Fibroblast of skin of right quadriceps (primary cell): ENCODE results near the gene WWC1.
A peak's percentile ranks its signal among the peaks of the same experiment; 100 is the strongest.
"Not testable (repeated sequence)": the region's sequence is repeated elsewhere in the genome, so short reads cannot be mapped to it uniquely, and the experiment has no call there.

Experiments
- DNase-seq: peaks from one replicate; pipeline ENCODE4 v3.0.0-alpha.2; 2013

Gene WWC1

DNA sequence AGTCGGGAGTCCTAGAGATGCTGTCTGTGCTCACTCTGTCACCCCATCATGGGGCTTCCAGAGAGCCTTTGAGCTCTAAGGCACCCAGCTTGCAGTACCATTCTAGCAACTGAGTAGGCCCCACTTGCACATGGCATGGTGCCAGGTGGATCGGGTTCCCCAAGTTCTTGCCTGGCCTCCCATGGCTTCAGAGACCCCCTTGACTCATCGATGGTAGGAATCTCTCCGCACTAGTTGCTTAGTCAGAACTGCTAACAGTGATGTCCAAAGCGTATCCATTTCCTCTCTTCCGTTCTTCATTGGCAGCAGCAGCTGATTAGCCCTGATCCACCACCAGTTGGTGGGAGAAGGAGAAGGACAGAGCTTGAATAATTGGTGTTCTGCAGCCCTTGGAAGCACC lies 124.5 kb downstream of the WWC1 start:
- peak; percentile 21 for DNase-seq

DNA sequence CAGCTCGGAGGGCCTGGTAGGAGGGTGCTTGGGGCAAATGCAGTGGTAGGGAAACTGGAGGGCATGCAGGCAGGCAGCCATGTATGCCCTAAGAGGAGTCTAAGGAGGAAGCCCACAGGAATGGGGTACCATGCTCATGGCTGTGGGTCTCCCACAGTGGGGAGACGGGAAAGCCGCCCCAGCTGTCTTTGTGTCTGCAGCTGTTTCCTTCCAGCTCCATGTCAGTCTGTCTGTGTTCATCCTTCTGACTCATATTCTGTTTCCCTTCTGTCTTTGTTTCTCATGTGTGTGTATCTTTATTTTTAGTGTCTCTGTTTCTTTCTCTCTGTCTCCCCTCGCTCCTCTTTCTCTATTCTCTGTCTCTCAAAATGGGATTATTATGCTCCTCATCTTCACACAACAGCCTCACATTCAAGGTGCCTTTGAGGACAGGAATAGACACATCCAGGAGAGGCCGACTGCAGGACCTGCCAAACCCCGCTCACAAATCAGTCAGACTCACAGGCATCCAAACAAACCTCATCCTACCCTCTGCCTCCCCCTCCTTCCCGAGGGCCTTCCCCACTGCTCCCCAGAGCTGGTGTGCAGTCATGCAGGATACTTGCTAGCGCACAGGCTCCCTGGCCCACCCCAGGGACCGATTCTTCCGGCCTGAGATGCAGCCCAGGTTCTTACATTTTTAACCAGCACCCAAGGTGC lies 126.4 kb downstream of the WWC1 start:
- peak; percentile 37 for DNase-seq

- DNase-seq, result no peak
These were observed 129.0 kb downstream of the WWC1 start for GRCh38 chr5:168420461-168420860.

DNA sequence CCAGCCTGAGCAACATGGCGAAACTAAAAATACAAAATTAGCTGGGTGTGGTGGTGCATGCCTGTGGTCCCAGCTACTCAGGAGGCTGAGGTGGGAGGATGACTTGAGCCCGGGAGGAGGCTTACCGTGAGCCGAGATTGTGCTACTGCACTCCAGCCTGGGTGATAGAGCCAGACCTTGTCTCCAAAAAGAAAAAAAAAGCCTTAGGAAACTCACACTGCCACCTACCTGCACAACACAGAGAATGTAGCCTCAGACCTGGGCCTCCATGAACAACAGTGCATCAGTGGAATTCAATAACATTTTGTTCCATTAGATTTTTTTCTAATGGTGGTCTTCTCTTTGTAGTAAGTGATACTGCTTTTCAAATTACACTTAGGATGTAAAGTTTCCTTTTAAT lies 131.0 kb downstream of the WWC1 start:
- DNase-seq, result no peak

- no peak for DNase-seq
These were observed 132.0 kb downstream of the WWC1 start for GRCh38 chr5:168423478-168423877.

- no peak for DNase-seq
These were observed 132.5 kb downstream of the WWC1 start for GRCh38 chr5:168423971-168424370.

DNA sequence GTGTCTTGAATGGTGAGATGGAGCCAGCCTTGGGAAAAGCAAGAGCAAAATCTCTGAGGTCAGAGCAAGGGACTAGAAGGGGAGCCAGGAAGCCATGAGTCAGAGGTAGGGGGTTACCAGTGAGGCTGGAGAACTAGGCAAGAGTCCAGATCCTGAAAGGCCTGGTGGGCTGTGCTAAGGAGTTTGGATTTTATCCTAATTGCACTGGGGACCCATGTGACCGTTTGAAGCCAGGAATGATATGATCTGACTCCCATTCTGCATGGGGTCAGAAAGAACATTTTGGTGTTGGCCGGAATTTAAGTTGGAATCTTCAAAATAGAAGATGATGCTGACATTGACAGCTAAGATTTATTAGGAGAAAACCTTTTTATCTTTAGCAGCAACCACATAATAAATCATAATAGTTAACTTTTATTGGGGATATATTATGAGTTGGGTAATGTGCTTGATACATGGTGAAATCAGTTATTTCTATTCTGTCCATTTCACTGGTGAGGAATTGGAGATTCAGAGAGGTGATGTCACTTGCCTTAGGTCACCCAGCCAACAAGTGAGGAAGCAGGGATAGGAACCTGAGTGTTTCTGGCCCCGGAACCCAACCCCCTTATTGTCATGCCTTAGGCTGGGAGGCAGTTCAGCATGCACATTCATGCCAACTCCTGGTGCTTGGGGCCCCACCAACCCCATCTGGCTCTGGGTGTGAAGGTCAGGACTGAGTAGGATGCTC lies 133.3 kb downstream of the WWC1 start:
- DNase-seq, result peak; percentile 92

- DNase-seq, result no peak
These were observed 134.8 kb downstream of the WWC1 start for GRCh38 chr5:168426007-168426863.

- no peak for DNase-seq
These were observed 135.4 kb downstream of the WWC1 start for GRCh38 chr5:168426864-168427172.

DNA sequence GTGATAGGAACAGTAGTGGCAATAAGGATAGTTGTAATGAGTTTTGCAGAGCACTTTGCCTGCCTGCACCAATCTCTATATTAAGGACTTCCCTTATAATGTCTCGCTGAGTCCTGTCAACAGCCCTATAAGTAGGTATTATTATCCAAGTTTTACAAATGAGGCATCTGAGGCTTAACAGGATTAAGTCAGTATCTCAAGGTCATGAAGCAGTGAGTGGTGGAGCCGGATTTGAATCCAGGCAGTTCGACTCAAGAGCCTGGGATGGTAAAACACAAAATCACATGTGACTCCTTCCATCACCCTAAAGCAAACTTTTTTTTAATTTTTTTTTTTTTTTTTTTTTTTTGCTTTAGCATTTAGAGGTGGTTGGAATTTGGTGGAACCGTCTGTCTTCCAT lies 135.8 kb downstream of the WWC1 start:
- no peak for DNase-seq

DNA sequence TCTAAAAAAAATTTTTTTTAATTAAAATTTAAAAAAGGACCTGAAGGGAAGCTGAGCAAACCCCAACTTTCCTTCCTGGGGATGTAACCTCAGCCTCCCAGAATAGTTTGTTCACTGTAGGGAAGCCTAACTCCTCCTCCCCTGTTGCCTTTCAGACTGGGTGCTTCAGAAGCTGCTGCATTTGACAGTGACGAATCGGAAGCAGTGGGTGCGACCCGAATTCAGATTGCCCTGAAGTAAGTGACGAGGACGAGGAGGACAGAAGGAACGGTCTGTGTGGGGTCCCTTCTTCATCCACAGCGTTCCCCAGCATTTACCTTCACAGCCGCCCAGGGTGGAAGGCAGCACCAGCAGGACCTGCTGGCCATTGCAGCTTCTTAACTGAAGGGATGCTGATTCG lies 137.1 kb downstream of the WWC1 start:
- no peak for DNase-seq

GRCh38 chr5:168430296-168430695 lies 138.9 kb downstream of the WWC1 start:
- no peak for DNase-seq

GRCh38 chr5:168432903-168433302 lies 141.5 kb downstream of the WWC1 start:
- DNase-seq, result no peak

DNA sequence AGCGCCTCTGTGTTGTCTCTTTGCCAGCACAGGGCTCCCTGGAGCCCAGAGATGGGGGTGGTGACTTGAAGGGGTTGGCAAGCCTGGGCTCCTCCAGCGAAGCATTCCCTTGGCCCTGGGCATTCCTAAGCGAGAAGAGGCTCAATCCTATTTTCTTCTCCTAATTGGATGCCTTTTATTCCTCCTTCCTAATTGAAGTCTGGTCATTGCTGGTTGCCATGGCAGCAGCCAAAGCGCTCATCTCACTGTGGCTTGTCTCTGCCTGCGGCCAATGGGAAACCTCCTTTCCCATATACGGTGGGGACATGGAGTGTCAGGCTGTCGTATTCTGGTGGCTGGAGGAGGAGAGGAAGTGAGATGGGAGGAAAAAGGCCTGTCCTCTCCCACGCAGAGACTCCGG lies 142.6 kb downstream of the WWC1 start:
- peak; percentile 41 for DNase-seq

GRCh38 chr5:168434746-168435321 lies 143.4 kb downstream of the WWC1 start:
- peak; percentile 72 for DNase-seq

DNA sequence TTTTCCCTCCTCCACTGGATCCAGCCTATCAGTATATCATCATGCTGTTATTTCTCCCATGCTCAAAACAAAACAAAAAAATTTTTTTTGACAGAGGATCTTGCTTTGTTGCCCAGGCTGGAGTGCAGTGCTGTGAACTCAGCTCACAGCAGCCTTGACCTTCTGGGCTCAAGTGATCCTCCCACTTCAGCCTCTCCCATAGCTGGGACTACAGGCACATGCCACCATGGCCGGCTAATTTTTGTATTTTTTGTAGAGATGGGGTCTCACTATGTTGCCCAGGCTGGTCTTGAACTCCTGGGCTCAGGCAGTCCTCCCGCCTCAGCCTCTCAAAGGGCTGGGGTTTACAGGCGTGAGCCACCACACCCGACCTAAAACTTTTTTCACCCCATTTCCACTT lies 143.9 kb downstream of the WWC1 start:
- DNase-seq, result not testable (repeated sequence)

DNA sequence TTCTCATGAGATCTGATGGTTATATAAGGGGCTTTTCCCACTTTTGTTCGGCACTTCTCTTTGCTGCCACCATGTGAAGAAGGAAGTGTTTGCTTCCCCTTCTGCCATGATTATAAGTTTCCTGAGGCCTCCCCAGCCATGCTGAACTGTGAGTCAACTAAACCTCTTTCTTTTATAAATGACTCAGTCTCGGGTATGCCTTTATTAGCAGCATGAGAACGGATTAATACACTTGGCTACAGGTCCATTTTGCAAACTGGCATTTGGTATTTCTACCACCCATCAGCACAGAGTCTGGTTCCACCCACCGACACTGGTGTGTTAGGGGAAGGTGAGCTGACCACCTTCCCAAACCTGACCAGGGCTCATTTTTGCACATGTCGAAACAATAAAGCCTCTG lies 146.9 kb downstream of the WWC1 start:
- DNase-seq, result peak; percentile 21

- peak; percentile 43 for DNase-seq
These were observed 152.1 kb downstream of the WWC1 start for GRCh38 chr5:168443533-168443932.

- peak; percentile 44 for DNase-seq
These were observed 152.7 kb downstream of the WWC1 start for GRCh38 chr5:168443950-168444700.

GRCh38 chr5:168446983-168447619 lies 155.7 kb downstream of the WWC1 start:
- DNase-seq, result no peak

DNA sequence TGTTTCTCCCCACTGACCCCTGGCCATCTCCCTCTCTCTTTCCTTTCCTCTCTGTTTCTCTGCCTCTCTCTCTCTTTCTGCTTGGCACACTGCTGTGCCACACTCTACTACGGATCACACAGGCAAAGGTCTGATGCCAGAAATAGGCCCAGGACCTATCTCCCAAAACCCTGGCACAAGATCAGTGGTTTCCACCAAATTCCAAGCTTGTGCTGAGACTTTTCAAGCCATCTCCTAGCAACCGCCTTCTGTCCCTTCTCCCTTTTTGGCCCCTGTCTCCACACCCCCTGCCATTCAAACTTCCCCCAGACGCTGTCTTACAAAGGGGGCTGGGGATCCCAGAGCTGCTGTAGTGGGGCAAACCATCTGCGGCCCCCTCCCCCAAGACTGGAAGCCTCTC lies 156.4 kb downstream of the WWC1 start:
- DNase-seq, result no peak

DNA sequence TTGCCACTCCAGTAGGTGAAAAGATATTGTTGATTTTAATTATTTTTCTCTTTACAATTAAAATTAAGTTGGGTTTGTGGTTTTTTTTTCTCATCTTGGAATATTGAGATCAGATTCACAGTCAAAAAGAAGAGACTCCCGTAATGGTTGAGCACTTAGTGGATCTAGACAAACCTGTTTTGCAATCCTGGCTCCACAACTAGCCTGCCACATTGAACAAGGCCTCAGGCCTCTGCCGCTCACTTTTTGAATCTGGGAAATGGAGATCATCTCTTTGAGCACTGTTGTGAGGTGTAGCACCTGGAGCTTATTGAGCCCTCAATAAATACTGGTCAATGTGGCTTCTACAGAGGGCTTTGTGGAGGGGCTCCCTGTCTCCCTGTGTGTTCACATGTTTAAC lies 157.7 kb downstream of the WWC1 start:
- DNase-seq, result no peak
